SKM-1 (cell line): ENCODE results near the gene SHROOM3.

Source experiments
- DNase-seq: peaks from one replicate; lab custom pipeline; 2025; ENCODE audit not compliant: unreplicated experiment; lab: John Stamatoyannopoulos, UW

The SHROOM3 gene

GRCh38 chr4:76689145-76689817 is 254.3 kb downstream of the SHROOM3 start:
- no peak for DNase-seq

DNA sequence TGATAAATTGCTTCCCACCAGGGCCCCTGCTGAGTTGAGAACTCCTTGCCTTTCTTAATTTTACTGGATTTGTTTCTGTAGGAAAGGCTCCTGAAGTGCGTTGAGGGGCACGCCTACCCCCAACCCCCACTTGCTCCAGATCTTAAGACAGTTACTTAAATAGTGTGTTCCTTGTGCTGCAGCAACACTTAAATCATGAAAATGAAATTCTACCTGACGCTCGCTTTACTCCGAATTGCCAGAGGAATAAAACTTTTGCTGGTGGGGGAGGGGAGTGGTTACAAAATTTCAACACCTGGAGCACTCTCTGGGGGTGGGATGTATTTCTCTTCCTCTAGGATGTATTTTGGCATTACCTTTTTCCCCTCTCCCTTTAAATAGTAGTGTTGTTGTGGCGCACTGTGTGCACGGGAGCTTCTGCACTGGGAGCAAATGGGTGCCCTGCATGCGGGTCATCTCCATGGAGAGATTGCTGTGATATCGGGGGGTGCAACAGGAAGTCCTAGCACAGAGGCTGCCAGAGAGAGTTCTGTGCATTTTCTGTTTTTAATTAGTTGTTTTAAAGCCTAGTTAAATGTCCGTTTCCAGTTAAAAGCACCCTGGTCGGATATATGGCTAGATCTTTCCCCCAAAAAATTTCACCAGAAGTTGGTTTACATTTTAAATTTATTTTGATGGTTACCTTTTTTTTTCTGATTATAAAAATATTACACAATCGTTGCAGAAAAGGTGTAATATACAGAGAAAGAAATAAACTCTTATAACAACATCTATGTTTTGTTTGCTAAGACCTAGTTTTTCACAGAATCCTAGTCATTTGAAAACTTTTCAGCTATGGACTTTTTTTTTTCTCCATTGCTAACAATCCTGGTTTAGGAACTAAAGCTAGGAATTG is 255.2 kb downstream of the SHROOM3 start:
- no peak for DNase-seq

GRCh38 chr4:76690906-76691275 is 255.9 kb downstream of the SHROOM3 start:
- no peak for DNase-seq

GRCh38 chr4:76691807-76692582 is 257.0 kb downstream of the SHROOM3 start:
- DNase-seq = no peak

DNA sequence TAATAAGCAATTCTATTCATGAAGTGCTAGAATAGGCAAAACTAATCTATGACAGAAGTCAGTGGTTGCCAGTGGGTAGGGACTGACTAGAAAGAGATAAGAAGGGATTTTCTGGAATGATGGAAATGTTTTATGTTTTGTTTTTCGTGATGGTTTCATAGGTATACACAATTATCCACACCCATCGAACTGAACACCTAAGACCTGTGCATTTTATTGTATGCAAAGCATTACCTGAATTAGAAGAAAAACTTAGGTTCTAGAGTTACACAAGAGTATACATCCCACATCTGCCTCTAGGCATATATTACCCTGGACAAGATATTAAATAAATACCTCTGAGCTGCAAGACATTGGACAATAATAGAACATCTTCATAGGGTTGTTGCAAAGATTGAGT is 257.7 kb downstream of the SHROOM3 start:
- DNase-seq = no peak

DNA sequence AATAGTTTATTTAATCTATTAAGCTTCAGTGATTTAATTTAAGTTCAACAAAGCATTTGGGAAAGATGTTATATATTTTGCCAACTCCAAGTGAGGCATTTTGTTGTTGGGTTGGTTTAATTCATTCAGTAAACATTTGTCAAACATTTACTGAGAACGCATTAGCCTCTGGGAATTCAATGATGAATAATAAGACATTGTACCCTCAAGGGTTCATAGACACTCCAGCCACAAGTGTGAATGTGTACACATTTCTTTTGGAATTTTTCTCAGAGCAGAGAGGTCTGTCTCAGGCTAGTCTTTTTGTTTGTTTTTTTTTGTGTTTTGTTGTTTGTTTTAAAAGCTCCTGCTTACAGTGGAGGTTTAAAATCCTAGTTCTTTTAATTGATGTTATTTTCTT is 259.0 kb downstream of the SHROOM3 start:
- no peak for DNase-seq

DNA sequence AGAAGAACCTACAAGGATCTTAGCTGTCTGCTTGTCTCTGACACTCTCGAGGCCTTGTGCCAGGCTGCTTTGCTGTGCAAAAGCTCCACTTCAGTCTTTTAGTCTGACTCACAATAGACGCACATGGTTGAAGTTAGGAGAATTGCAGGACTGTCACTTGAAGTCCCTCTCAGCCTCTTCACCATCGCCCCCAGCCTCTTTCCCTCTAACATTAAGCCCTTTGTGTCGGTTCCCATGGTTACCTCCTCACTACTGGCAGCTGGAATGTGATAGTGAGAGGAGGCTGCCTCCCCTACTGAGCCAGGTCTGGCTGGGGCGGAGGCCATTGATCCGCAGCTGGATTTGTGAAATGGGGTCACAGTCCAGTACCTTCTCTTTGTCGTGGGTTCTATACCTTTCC is 261.1 kb downstream of the SHROOM3 start:
- no peak for DNase-seq

DNA sequence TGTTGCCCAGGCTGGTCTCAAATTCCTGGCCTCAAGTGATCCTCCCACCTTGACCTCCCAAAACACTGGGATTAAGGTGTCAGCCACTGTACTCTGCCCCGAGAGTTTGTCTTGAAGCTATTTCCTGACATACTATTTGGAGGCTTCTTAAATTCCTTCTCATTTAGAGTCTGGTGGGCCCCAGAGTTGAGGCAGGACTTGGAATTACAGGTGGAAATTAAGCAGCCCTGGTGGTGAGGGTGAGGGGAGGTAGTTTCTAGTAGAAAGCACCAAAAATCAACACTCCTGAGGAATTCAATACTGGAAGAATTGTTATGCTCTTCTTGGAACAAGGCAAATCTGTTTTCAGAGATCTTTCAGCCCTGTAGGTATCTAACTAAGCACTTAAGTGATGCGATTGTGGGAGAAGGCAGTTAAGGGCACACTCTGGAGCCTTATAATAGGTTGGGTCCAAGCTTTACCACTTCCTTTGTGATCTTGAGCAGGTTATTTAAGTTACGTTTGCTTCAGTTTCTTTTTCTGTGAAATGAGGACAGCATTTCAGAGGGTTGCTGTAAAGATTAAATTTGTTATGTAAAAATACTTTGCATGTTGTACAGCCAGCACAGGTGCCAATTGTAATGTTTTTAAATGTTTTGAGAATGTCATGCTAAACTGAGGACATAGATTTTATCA is 262.2 kb downstream of the SHROOM3 start:
- no peak for DNase-seq

DNA sequence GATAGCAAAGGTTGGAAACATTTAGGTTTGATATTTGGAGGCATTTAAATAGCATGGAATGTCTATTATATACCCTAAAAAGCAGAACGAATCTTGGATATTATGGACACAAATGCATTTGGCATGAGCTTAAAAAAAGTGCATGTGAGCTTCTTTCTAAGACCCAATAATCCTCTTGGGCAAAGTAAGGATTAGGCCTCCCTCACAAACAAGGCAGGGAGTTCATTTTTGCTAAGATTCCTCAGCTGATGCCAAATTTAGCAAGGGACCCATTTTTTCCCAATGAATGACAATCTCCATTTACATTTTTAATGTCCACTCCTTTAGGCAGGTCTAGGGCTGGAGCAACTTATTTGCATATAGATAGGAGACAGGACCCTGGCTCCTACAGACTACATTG is 263.1 kb downstream of the SHROOM3 start:
- DNase-seq = no peak

DNA sequence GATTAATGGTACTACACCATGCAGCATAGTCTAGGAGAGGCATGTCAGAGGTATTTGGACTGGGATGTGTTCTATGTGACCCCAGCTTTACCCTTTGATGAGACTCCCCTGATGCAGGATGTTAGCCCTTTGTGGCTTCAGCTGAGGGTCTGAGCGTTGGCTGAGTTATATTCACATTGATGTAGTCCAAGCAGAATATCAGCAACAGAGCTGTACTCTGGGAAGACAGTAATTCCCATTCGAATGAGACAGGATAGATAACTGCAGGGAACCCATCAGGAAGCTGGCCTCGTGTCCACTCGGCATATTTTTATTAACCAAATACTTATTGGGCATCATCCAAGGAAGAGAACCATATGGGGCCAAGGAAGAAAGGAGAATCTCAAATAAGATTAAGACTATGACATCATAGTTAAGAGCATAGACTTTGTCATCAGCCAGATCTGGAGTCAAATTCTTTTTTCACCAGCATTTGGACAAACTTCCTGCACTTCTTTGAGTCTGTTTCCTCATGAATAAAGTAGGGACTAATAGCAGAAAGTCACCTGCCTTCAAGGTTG is 264.8 kb downstream of the SHROOM3 start:
- DNase-seq = no peak

DNA sequence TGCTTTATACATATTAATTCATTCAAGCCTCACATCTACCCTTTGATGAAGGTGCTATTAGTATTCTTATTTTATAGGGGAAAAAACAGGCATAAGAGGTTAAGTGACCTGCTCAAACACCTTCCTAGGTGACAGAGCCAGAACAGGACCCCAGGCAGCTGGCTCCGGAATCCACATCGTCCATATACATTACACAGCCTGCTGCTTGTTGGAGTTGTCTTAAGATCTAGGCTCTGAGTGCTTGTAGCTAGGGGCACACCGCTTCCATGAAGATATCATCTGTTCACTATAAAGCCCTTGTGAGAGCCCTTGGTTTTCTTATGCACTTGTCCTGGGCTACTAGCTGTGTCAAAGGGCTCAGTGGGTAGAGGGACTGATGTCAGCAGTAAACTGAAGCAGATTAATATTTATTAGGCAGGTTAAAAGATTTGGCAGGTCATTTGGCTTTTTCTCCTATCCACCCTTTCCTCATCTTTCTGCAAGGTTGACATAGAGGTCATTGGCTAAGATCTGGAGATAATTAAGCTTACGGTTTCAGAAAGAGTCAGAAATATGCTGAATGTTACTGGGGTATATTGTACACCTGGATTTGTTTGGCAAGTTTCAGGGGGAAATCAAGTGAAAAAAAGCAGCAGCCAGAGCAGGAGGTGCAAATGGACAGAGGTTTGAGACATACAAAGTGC is 267.6 kb downstream of the SHROOM3 start:
- no peak for DNase-seq

GRCh38 chr4:76703123-76703490 is 268.1 kb downstream of the SHROOM3 start:
- DNase-seq = no peak

DNA sequence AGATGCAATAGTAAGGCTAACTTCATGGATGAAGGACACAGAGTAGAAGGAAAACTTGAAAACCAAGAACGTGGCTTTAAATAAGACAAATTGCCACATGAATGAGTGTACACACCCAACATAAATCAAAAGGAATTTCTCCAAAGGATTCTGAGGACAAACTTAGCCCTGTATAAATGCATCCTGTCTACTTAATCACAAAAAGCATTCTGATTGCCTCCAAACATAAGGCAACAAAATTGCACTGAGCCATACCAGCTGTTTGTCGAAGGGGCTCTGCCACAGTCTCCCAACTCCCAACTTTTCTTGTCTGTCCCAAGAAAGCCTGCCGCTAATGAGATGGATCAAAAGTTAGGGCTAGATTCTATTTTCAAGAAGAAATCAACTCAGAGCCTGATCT is 268.6 kb downstream of the SHROOM3 start:
- no peak for DNase-seq

DNA sequence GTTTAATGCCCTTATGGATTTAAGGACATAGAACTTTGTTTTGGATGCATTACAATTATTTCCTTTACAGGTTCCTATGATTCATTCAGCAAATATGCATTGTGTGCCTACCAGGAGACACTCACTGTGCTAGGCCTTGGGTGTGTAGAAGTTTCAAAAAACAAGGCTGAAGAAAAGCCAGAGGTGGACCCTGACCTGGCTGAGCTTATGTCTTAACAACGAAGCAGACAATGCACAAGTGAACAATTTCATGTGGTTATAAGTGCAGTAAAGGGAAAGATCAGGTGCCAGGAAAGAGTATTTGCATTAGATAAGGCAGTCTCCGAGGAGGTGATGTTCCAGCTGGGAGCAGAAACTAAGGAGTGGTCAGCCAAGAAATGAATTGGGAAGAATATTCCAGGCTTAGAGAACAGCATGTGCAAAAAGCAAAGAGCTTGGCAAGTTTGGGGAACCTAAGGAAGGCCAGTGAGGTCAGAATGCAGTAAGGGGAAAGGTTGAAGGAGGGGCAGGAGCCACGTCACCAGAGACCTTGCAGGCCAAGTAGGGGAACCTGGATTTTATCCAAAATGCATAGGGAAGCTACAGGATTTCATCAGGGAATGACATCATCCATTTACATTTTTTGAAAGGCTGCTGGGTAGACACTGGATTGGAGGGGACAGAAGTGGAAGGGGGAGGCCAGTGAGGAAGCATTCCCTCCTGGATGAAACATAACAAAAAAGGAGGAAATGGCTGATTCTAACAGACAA is 269.3 kb downstream of the SHROOM3 start:
- no peak for DNase-seq

- DNase-seq = no peak
These were observed 270.4 kb downstream of the SHROOM3 start for GRCh38 chr4:76705472-76705871.

DNA sequence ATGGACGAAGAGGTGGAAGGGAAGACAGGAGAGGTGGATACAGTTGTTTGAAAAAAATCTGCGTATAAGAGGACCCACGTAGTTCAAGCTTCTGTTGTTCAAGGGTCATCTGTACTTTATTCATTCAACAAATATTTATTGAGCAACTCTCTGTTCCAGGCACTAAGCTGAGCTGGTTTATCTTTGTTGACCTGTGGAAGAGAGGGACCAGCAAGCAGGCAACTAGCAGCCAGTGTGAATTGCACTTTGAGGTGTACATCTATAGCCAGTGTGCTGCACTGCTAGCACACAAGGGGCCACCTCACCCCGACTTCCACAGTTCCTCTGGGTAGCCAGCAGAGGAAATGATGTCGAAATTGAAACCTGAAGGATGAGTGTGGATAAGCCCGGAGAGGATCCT is 271.6 kb downstream of the SHROOM3 start:
- DNase-seq = no peak

DNA sequence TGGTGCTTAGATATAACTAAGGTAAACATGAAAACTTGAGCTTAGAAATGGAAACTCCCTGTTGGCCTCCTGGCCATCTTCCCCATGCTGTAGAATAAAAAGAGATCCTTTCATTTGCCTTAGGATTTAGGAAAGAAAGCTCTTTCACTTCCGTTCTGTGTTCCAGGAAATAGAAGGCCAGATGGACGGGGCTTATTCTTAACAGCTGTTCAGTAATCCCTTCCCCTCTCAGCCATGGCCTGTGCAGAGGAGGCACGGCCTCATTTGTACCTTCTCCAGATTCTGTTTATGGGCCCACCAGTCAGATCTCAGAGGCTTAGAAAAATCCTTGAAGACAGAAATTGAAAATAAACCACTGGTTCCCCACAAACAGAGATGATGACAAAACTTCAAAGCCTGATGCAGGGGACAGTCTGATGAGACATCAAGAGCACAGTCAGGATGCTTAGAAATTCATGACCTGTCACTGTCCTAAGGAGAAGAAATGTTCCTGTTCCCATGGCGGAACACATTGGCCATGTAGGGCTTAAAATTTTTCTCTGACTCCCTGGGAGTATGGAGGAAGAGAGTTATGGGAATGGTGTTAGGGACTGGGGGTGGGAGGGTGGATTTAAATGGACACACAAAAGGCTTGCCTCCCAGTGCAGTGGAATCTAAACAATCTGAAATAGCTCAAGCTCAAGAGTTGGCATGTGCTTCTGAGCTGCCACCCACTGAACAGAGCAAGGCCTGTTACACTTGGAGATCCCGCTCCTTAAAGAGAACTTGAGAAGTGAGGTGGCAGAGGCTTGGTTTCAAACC is 274.1 kb downstream of the SHROOM3 start:
- DNase-seq = no peak

DNA sequence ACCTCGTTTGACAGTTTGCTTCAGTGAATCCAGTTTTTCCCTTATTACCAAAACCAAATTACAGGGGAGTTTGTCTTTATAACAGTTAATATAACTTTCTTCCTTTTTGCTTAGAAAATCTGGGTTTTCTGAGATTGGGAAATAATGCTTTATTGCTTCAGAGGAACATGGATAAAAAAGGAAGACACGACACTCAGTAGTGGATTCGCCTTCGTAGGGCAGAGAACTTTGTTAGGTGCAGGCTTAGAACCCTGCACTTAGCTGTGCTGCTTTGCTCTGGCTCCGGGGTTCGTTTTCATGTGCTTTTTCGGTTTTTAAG is 274.7 kb downstream of the SHROOM3 start:
- DNase-seq = no peak

DNA sequence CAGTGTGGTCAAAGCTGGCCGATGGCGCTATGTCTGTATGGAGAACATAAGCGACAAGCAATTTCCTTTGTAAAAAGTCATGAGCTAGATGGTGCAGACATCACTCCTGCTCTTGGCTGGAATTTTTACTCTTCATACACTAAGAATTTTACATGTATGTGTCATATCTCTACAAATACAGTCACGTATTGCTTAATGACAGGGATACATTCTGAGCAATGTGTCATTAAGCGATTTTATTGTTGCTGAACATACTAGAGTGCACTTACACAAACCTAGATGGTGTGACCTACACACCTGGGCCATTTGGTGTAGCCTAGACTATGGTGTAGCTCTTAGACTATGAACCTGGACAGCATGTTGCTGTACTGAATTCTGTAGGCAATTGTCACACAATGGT is 277.5 kb downstream of the SHROOM3 start:
- DNase-seq = no peak
